ENCODE data around the gene TMUB1.

Gene TMUB1

DNA sequence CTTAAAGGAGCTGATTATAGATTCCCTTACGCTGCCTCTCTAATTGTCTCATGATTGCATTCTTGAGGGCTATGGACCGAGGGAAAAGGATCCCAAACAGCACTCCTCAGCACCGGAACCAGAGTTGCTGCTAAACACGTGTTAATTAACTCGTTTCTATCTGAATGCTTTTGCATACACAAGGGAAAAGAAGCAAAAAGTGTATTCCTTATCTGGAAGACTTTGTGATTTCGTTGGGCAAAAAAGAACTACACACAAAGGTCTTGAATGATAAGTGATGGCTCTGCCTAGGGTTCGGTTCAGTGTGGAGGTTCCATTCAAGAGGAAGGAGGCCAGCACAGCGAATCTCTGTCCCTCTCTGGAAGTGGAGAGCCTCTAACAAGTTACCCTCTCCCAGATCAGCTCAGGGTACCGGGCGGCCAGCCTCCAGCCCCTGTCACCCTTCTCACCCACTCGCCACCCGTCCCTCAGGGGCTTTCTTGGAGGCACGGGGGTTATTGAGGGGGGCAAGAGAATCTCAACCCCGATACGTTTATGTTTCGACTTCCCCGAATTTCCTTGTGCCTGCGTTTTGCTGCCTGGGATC is 24.4 kb downstream of the TMUB1 start:
- H3K79me2 ChIP-seq (ENCODE audit: insufficient read depth, low read length), result peaks cover 27% of the 10 kb centered on the region
- H3K27me3 ChIP-seq (ENCODE audit: low read length), result no peaks in the 10 kb centered on the region
- H3K4me2 ChIP-seq (ENCODE audit: low read depth, low read length, poor library complexity, severe bottlenecking), result peak overlapping the region; percentile 84
- no peaks in the 10 kb centered on the region for H3K36me3 ChIP-seq (ENCODE audit: low read length)
- no peaks in the 10 kb centered on the region for H3K9me3 ChIP-seq (ENCODE audit: insufficient read depth, low read length)
- H2AFZ ChIP-seq (ENCODE audit: low read depth, low read length, severe bottlenecking), result peak overlapping the region; percentile 35
- no peaks in the 10 kb centered on the region for H3K9me2 ChIP-seq (replicated peaks; ENCODE audit: insufficient read depth, low read length)
- peak overlapping the region; percentile 77 for H3K9ac ChIP-seq (ENCODE audit: low read length)
- peaks cover 8% of the 10 kb centered on the region for H3F3A ChIP-seq (ENCODE audit: insufficient read depth)
- peak overlapping the region; percentile 82 for H3K27ac ChIP-seq (ENCODE audit: low read depth, low read length)
- no peaks in the 10 kb centered on the region for H4K20me1 ChIP-seq (ENCODE audit: low read depth, low read length)
- H3K4me3 ChIP-seq (ENCODE audit: insufficient read depth, low read length, poor library complexity, severe bottlenecking), result peak overlapping the region; percentile 86
- TF ChIP-seq, protein P1, sequence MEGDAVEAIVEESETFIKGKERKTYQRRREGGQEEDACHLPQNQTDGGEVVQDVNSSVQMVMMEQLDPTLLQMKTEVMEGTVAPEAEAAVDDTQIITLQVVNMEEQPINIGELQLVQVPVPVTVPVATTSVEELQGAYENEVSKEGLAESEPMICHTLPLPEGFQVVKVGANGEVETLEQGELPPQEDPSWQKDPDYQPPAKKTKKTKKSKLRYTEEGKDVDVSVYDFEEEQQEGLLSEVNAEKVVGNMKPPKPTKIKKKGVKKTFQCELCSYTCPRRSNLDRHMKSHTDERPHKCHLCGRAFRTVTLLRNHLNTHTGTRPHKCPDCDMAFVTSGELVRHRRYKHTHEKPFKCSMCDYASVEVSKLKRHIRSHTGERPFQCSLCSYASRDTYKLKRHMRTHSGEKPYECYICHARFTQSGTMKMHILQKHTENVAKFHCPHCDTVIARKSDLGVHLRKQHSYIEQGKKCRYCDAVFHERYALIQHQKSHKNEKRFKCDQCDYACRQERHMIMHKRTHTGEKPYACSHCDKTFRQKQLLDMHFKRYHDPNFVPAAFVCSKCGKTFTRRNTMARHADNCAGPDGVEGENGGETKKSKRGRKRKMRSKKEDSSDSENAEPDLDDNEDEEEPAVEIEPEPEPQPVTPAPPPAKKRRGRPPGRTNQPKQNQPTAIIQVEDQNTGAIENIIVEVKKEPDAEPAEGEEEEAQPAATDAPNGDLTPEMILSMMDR (IDR thresholded peaks at IDR 0.05; ENCODE audit: insufficient read depth, low read length, poor library complexity, severe bottlenecking), result no peak
- no peak for TF ChIP-seq EZH2phosphoT487 (conservative IDR thresholded peaks at IDR 0.05; ENCODE audit: low read length)

DNA sequence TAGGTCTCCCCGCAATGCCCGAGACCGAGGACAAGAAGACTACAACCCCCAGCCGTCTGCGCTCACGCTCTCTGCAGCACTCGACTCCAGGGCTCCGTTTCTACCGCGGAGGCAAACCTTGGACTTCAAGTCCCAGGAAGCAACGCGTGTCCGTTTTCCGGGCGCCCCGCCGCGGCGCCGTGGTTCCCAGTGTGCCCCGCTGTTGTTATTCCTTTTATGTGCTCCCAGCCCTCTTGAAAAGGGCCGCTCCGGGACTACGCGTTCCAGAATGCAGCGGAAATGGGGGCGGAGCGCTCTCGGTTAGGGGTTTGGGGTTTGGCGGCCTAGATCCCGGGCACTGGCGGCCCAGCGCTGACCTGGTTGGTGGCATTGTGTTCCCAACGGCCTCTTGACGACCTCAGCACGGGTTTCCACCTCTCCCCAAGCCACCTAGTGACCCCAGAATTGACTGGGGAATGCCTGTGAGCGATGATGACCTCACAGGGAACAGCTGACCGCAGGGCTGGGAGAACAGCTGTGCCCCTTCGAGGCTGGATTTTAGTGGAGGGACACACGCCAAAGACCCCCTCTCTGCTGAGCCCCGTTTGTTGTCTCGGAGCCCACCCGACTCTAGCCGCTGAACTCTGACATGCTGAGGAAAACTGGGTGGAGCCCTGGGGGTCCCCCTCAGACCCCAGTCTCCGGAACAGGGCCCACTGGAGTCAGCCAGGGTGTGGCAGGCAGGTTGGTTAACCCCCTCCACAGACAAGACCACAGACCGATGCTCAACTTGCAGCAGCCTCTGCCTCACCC is 25.1 kb downstream of the TMUB1 start:
- H3K4me3 ChIP-seq (ENCODE audit: insufficient read depth, low read length, poor library complexity, severe bottlenecking), result peak overlapping the region; percentile 86
- H3K4me2 ChIP-seq (ENCODE audit: low read depth, low read length, poor library complexity, severe bottlenecking), result peak overlapping the region; percentile 84
- H3K27ac ChIP-seq (ENCODE audit: low read depth, low read length), result peak overlapping the region; percentile 82
- H3K9me3 ChIP-seq (ENCODE audit: insufficient read depth, low read length), result no peaks in the 10 kb centered on the region
- no peaks in the 10 kb centered on the region for H3K9me2 ChIP-seq (replicated peaks; ENCODE audit: insufficient read depth, low read length)
- H4K20me1 ChIP-seq (ENCODE audit: low read depth, low read length), result no peaks in the 10 kb centered on the region
- no peak for TF ChIP-seq EZH2phosphoT487 (conservative IDR thresholded peaks at IDR 0.05; ENCODE audit: low read length)
- TF ChIP-seq, protein P1 (IDR thresholded peaks at IDR 0.05; ENCODE audit: insufficient read depth, low read length, poor library complexity, severe bottlenecking), result no peak
- peaks cover 27% of the 10 kb centered on the region for H3K79me2 ChIP-seq (ENCODE audit: insufficient read depth, low read length)
- H3K9ac ChIP-seq (ENCODE audit: low read length), result peak overlapping the region; percentile 77
- H3K36me3 ChIP-seq (ENCODE audit: low read length), result no peaks in the 10 kb centered on the region
- peak overlapping the region; percentile 35 for H2AFZ ChIP-seq (ENCODE audit: low read depth, low read length, severe bottlenecking)
- H3K27me3 ChIP-seq (ENCODE audit: low read length), result no peaks in the 10 kb centered on the region
- peaks cover 8% of the 10 kb centered on the region for H3F3A ChIP-seq (ENCODE audit: insufficient read depth)

DNA sequence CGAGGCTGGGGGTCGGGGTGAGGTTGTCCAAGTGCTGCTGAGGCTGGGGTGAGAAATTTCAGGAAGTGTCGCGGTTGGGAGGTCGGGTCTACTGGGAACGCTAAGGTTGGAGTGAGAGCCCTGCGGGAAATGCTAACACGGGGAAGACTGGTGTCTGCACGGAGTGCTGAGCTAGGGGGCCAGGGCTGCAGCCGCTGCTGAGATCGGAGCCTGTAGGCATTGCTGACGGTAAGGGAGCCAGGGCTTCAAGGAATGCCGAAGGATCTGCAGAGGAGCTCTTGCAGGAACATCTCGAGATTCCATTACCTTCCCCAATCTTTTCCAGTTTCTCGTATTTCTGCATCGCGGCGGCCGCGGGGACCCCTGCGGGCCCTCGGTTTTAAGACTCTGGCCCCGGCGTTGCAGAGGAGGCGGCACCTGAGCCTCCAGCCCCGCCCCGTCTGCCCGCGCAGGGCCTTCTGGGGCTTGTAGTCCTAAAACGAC is 25.7 kb downstream of the TMUB1 start, which contains the start of gene CDK5:
Gene CDK5, minus strand, starts transcription at position 392 of the 483 bp plus-strand sequence. Its CDS starts 49 bp downstream, at position 343.
- Histone ChIP-seq H3K36me3 (ENCODE audit: low read length) (no peaks in the 10 kb centered on the region), H3K4me2 (ENCODE audit: low read depth, low read length, poor library complexity, severe bottlenecking) (peak within 1 kb of the TSS; percentile 84), H2AFZ (ENCODE audit: low read depth, low read length, severe bottlenecking) (peak within 1 kb of the TSS; percentile 81), H3K27ac (ENCODE audit: low read depth, low read length) (peak within 1 kb of the TSS; percentile 82), H3K9me3 (ENCODE audit: insufficient read depth, low read length) (no peaks in the 10 kb centered on the region), H3K4me3 (ENCODE audit: insufficient read depth, low read length, poor library complexity, severe bottlenecking) (peak within 1 kb of the TSS; percentile 86), H3K9me2 (replicated peaks; ENCODE audit: insufficient read depth, low read length) (no peaks in the 10 kb centered on the region), H3F3A (ENCODE audit: insufficient read depth) (peaks cover 8% of the 10 kb centered on the region), H3K9ac (ENCODE audit: low read length) (peak within 1 kb of the TSS; percentile 77), H4K20me1 (ENCODE audit: low read depth, low read length) (no peaks in the 10 kb centered on the region), H3K79me2 (ENCODE audit: insufficient read depth, low read length) (peaks cover 25% of the 10 kb centered on the region), H3K27me3 (ENCODE audit: low read length) (no peaks in the 10 kb centered on the region)
- TF ChIP-seq, protein P1 (IDR thresholded peaks at IDR 0.05; ENCODE audit: insufficient read depth, low read length, poor library complexity, severe bottlenecking), result no peak
- TF ChIP-seq EZH2phosphoT487 (conservative IDR thresholded peaks at IDR 0.05; ENCODE audit: low read length), result no peak

All from SU-DHL-6 (cell line).